Stimulated activated CD4-positive, alpha-beta T cell treated with anti-CD3 and anti-CD28 coated beads, Interleukin-4, amount 100 ng/mL, for 4 hours (primary cell): Measurements from ENCODE around the gene PIGT.
"Not testable (repeated sequence)": the region's sequence is repeated elsewhere in the genome, so short reads cannot be mapped to it uniquely, and the experiment has no call there.

Experiments
- DNase-seq, 2 experiments: peaks; one replicate each; pipeline ENCODE4 v3.0.0-alpha.2; 2020

PIGT gene

GRCh38 chr20:45467172-45467571 lies 51.2 kb downstream of the PIGT start:
- DNase-seq = no peak

GRCh38 chr20:45467861-45468260 lies 51.9 kb downstream of the PIGT start:
- DNase-seq = no peak

GRCh38 chr20:45469336-45470261 lies 53.7 kb downstream of the PIGT start, which contains the start of gene WFDC2:
TSS of gene WFDC2 (plus strand) at chr20:45469753. CDS start at chr20:45469782, 29 bp downstream.
- DNase-seq = no peak

GRCh38 chr20:45470262-45470931 lies 54.5 kb downstream of the PIGT start:
- DNase-seq = peak in 1 of 2 experiments; percentile 14

GRCh38 chr20:45470937-45471336 lies 55.0 kb downstream of the PIGT start:
- no peak for DNase-seq

- DNase-seq = not testable (repeated sequence)
These were observed 56.3 kb downstream of the PIGT start for GRCh38 chr20:45472286-45472685.
